ENCODE measurements around the gene LRRC4C.

The LRRC4C gene

GRCh38 chr11:40816976-40817375 lies 642.5 kb downstream of the LRRC4C start:
- H3K27ac ChIP-seq = no peak overlapping the region
- no peak for TF ChIP-seq CTCF (IDR thresholded peaks at IDR 0.05)
- TF ChIP-seq ZFX (IDR thresholded peaks at IDR 0.05; ENCODE audit: borderline replicate concordance) = no peak

- no peak for TF ChIP-seq CTCF (IDR thresholded peaks at IDR 0.05)
- no peak for TF ChIP-seq ZFX (IDR thresholded peaks at IDR 0.05; ENCODE audit: borderline replicate concordance)
- no peak overlapping the region for H3K27ac ChIP-seq
Observed at GRCh38 chr11:40797981-40798380, 661.5 kb downstream of the LRRC4C start.

GRCh38 chr11:40787224-40787623 lies 672.2 kb downstream of the LRRC4C start:
- H3K27ac ChIP-seq = no peak overlapping the region
- TF ChIP-seq CTCF (IDR thresholded peaks at IDR 0.05) (no peak), ZFX (IDR thresholded peaks at IDR 0.05; ENCODE audit: borderline replicate concordance) (no peak)

GRCh38 chr11:40763046-40763445 lies 696.4 kb downstream of the LRRC4C start:
- no peak overlapping the region for H3K27ac ChIP-seq
- TF ChIP-seq ZFX (IDR thresholded peaks at IDR 0.05; ENCODE audit: borderline replicate concordance) = no peak
- TF ChIP-seq CTCF (IDR thresholded peaks at IDR 0.05) = no peak

GRCh38 chr11:40759341-40759740 lies 700.1 kb downstream of the LRRC4C start:
- TF ChIP-seq ZFX (IDR thresholded peaks at IDR 0.05; ENCODE audit: borderline replicate concordance) (no peak), CTCF (IDR thresholded peaks at IDR 0.05) (no peak)
- H3K27ac ChIP-seq = no peak overlapping the region

GRCh38 chr11:40754297-40754696 lies 705.2 kb downstream of the LRRC4C start:
- no peak overlapping the region for H3K27ac ChIP-seq
- no peak for TF ChIP-seq CTCF (IDR thresholded peaks at IDR 0.05)
- no peak for TF ChIP-seq ZFX (IDR thresholded peaks at IDR 0.05; ENCODE audit: borderline replicate concordance)

- no peak overlapping the region for H3K27ac ChIP-seq
- TF ChIP-seq ZFX (IDR thresholded peaks at IDR 0.05; ENCODE audit: borderline replicate concordance) = no peak
- no peak for TF ChIP-seq CTCF (IDR thresholded peaks at IDR 0.05)
Observed at GRCh38 chr11:40746282-40746681, 713.2 kb downstream of the LRRC4C start.

Measured in 22Rv1 (cell line).